ENCODE measurements around the gene ASB3.

The ASB3 gene

GRCh38 chr2:53784436-53784835 is 2.3 kb downstream of the ASB3 start:
- no peak for TF ChIP-seq NFIC (IDR thresholded peaks at IDR 0.05)
- no peak for TF ChIP-seq TAF1 (IDR thresholded peaks at IDR 0.05; ENCODE audit: low read depth)
- TF ChIP-seq YY1 (IDR thresholded peaks at IDR 0.05; ENCODE audit: low read depth): no peak
- TF ChIP-seq MAX (IDR thresholded peaks at IDR 0.05): no peak
- no peak for TF ChIP-seq CEBPB (IDR thresholded peaks at IDR 0.05)
- TF ChIP-seq TCF12 (IDR thresholded peaks at IDR 0.05; ENCODE audit: low read depth): no peak
- no peak for TF ChIP-seq FOXM1 (IDR thresholded peaks at IDR 0.05; ENCODE audit: borderline replicate concordance, low read depth)
- no peak for TF ChIP-seq ZBTB7A (IDR thresholded peaks at IDR 0.05; ENCODE audit: low read depth)
- no peak for TF ChIP-seq TEAD4 (IDR thresholded peaks at IDR 0.05)
- no peak for TF ChIP-seq CREB1 (IDR thresholded peaks at IDR 0.05; ENCODE audit: low read depth)
- TF ChIP-seq EGR1 (IDR thresholded peaks at IDR 0.05): no peak
- no peak for TF ChIP-seq REST (IDR thresholded peaks at IDR 0.05; ENCODE audit: low read depth)
- no peak for TF ChIP-seq EP300 (IDR thresholded peaks at IDR 0.05; ENCODE audit: borderline replicate concordance)

GRCh38 chr2:53782676-53783075 is 4.1 kb downstream of the ASB3 start:
- TF ChIP-seq TCF12 (IDR thresholded peaks at IDR 0.05; ENCODE audit: low read depth) (no peak), YY1 (IDR thresholded peaks at IDR 0.05; ENCODE audit: low read depth) (no peak), REST (IDR thresholded peaks at IDR 0.05; ENCODE audit: low read depth) (no peak), MAX (IDR thresholded peaks at IDR 0.05) (no peak), TEAD4 (IDR thresholded peaks at IDR 0.05) (no peak), RAD21 (IDR thresholded peaks at IDR 0.05; ENCODE audit: low read depth) (no peak), CREB1 (IDR thresholded peaks at IDR 0.05; ENCODE audit: low read depth) (no peak), CEBPB (IDR thresholded peaks at IDR 0.05) (no peak), TAF1 (IDR thresholded peaks at IDR 0.05; ENCODE audit: low read depth) (no peak), ZBTB7A (IDR thresholded peaks at IDR 0.05; ENCODE audit: low read depth) (no peak), USF1 (IDR thresholded peaks at IDR 0.05) (no peak), EGR1 (IDR thresholded peaks at IDR 0.05) (no peak), NFIC (IDR thresholded peaks at IDR 0.05) (no peak)

GRCh38 chr2:53780056-53780455 is 6.7 kb downstream of the ASB3 start:
- no peak for TF ChIP-seq TEAD4 (IDR thresholded peaks at IDR 0.05)
- no peak for TF ChIP-seq EP300 (IDR thresholded peaks at IDR 0.05; ENCODE audit: borderline replicate concordance)
- no peak for TF ChIP-seq ZBTB7A (IDR thresholded peaks at IDR 0.05; ENCODE audit: low read depth)
- no peak for TF ChIP-seq USF1 (IDR thresholded peaks at IDR 0.05)
- TF ChIP-seq NFIC (IDR thresholded peaks at IDR 0.05): no peak
- no peak for TF ChIP-seq REST (IDR thresholded peaks at IDR 0.05; ENCODE audit: low read depth)
- no peak for TF ChIP-seq CREB1 (IDR thresholded peaks at IDR 0.05; ENCODE audit: low read depth)
- TF ChIP-seq YY1 (IDR thresholded peaks at IDR 0.05; ENCODE audit: low read depth): no peak
- no peak for TF ChIP-seq TAF1 (IDR thresholded peaks at IDR 0.05; ENCODE audit: low read depth)
- TF ChIP-seq EGR1 (IDR thresholded peaks at IDR 0.05): no peak
- no peak for TF ChIP-seq FOXM1 (IDR thresholded peaks at IDR 0.05; ENCODE audit: borderline replicate concordance, low read depth)
- no peak for TF ChIP-seq CEBPB (IDR thresholded peaks at IDR 0.05)
- TF ChIP-seq MAX (IDR thresholded peaks at IDR 0.05): no peak
- TF ChIP-seq RAD21 (IDR thresholded peaks at IDR 0.05; ENCODE audit: low read depth): no peak
- no peak for TF ChIP-seq TCF12 (IDR thresholded peaks at IDR 0.05; ENCODE audit: low read depth)

GRCh38 chr2:53778536-53779162 is 8.1 kb downstream of the ASB3 start:
- TF ChIP-seq EGR1 (IDR thresholded peaks at IDR 0.05) (no peak), CEBPB (IDR thresholded peaks at IDR 0.05) (no peak), FOXM1 (IDR thresholded peaks at IDR 0.05; ENCODE audit: borderline replicate concordance, low read depth) (no peak), TCF12 (IDR thresholded peaks at IDR 0.05; ENCODE audit: low read depth) (no peak), YY1 (IDR thresholded peaks at IDR 0.05; ENCODE audit: low read depth) (no peak), TAF1 (IDR thresholded peaks at IDR 0.05; ENCODE audit: low read depth) (no peak), ZBTB7A (IDR thresholded peaks at IDR 0.05; ENCODE audit: low read depth) (no peak), MAX (IDR thresholded peaks at IDR 0.05) (no peak), RAD21 (IDR thresholded peaks at IDR 0.05; ENCODE audit: low read depth) (no peak), REST (IDR thresholded peaks at IDR 0.05; ENCODE audit: low read depth) (no peak), NFIC (IDR thresholded peaks at IDR 0.05) (no peak), TEAD4 (IDR thresholded peaks at IDR 0.05) (no peak)

Measured in Ishikawa (cell line).